Stomach (tissue), 9 donors: ENCODE results near the gene GLB1L3. TPM values are rescaled to one million over a fixed set of nuclear protein-coding genes. Genes with fewer than 3 reads are reported as not detected.

Source experiments
- DNase-seq, 2 donors: peaks; one replicate each; pipeline versions ENCODE4 v3.0.0 to v3.0.0-alpha.2; 2013 to 2019
- H3K27ac ChIP-seq, 5 donors: fragments of 200-600 bp in 4 of 5; sonication (generic) in 4 of 5; one replicate each; pipeline ENCODE4 v1.5.1; 2013 to 2019; ENCODE audit warnings: mild to moderate bottlenecking in 1 of 5, moderate library complexity in 1 of 5
- H3K27me3 ChIP-seq, 3 donors: fragments of 200-600 bp; sonication (generic); one replicate each; pipeline ENCODE4 v1.5.1; 2017 to 2019; ENCODE audit warnings: mixed run types in 1 of 3
- H3K36me3 ChIP-seq, 4 donors: fragments of 200-600 bp; sonication (generic); 1 replicate in 3 of 4; 2 replicates in 1 of 4; pipeline ENCODE4 v1.5.1; 2016 to 2019
- H3K4me1 ChIP-seq, 4 donors: fragments of 200-600 bp; sonication (generic); one replicate each; pipeline ENCODE4 v1.5.1; 2016 to 2019
- H3K4me3 ChIP-seq, 4 donors: fragments of 200-600 bp; sonication (generic) in 3 of 4; one replicate each; pipeline ENCODE4 v1.5.1; 2016 to 2019; ENCODE audit warnings: mild to moderate bottlenecking in 1 of 4
- H3K9me3 ChIP-seq, 4 donors: fragments of 200-600 bp; sonication (generic); one replicate each; pipeline ENCODE4 v1.5.1; 2016 to 2019
- CTCF ChIP-seq, 7 experiments: fragments of 450-650 bp in 4 of 7; fragments of 200-600 bp in 3 of 7; sonication (generic) in 3 of 7; IDR thresholded peaks; one replicate each; pipeline ENCODE4 v1.5.1; 2016 to 2019; ENCODE audit warnings: antibody characterized with exemption in 7 of 7, control low read depth in 2 of 7, mild to moderate bottlenecking in 1 of 7
- EP300 ChIP-seq: sonication (generic); formaldehyde crosslinking; IDR thresholded peaks from one replicate; pipeline ENCODE4 v1.6.1; 2017; ENCODE audit warnings: antibody characterized with exemption
- POLR2A ChIP-seq, 4 donors: fragments of 450-650 bp; IDR thresholded peaks; one replicate each; pipeline ENCODE4 v1.6.1; 2016; ENCODE audit warnings: antibody characterized with exemption in 4 of 4, control low read depth in 2 of 4, mild to moderate bottlenecking in 1 of 4, moderate library complexity in 1 of 4
- POLR2AphosphoS5 ChIP-seq, 3 donors: sonication (generic); formaldehyde crosslinking; IDR thresholded peaks; one replicate each; pipeline ENCODE4 v1.6.1; 2016; ENCODE audit warnings: antibody characterized with exemption in 3 of 3
- WGBS, 5 donors: extraction: QIAGEN DNeasy Blood & Tissue Kit in 3 of 5; methylation state at CpG; one replicate each; pipeline versions ENCODE4 v1.1.5 to v1.1.7; 2013 to 2018; 5-methylcytosine and 5-hydroxymethylcytosine counted together
- intact Hi-C: fragments of 100-400 bp; cut with DNase I; formaldehyde crosslinking; loops from one replicate; pipeline ENCODE4 v1.15.1; 2023; ENCODE audit warnings: low total_unique reads
- polyA plus RNA-seq, 3 donors: library from polyadenylated mRNA; stranded (reverse); fragments of 200-250 nt; gene quantifications; one replicate each; pipeline ENCODE4 v1.2.3, GENCODE V29; 2013
- total RNA-seq, 5 donors: library from RNA; depleted of rRNA; stranded (reverse); fragments of >200 nt; gene quantifications; one replicate each; pipeline versions ENCODE4 v1.1.0 to v1.2.3, GENCODE V29; 2014 to 2016
- donor health status: healthy with polysubstance abuse.
- donor health status: Bipolar disorder and iron deficiency.
- donor health status: healthy.

Gene GLB1L3
- total and polyA plus RNA-seq, 8 donors = 0.08 TPM; not detected in 7

GRCh38 chr11:134242376-134242775 is 33.8 kb upstream of the GLB1L3 start:
- 77 to 92% (median 85%) methylated on average over 9 of the region's 9 CpGs for WGBS, 5 donors
- no peak for TF ChIP-seq CTCF (IDR thresholded peaks at IDR 0.05)
- no peak for TF ChIP-seq POLR2AphosphoS5 (IDR thresholded peaks at IDR 0.05)
- no peak for TF ChIP-seq EP300
- TF ChIP-seq POLR2A (IDR thresholded peaks at IDR 0.05) = no peak
- intact Hi-C loops = no loop called here
- Histone ChIP-seq H3K4me3 (no peak overlapping the region), H3K9me3 (no peaks in the 10 kb centered on the region), H3K27me3 (no peaks in the 10 kb centered on the region), H3K4me1 (no peaks in the 10 kb centered on the region), H3K27ac (no peak overlapping the region), H3K36me3 (peaks cover 63 to 100% (median 99%) of the 10 kb centered on the region in 4 donors)
- DNase-seq = no peak

DNA sequence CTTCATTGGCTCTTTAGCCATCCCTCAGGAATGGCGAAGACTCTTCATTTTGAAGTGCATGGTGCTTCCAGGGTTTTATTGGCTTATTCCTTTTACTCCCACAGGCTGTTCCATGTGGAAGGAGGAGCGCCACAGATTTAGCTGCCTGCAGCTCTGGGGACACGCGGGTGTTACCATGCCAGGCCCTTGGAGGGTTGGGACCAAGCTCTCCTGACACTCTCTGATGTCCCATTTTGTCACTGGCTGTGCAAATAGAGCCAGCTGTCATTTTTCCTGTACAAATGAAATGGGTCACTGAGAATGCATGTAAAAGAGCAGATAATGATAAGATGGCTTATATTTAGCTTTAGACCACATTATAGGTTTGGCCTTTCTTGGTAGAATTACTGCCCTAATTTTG is 32.3 kb upstream of the GLB1L3 start:
- TF ChIP-seq EP300 = no peak
- no peak overlapping the region for H3K27ac ChIP-seq
- intact Hi-C loops = no loop called here
- H3K9me3 ChIP-seq = no peaks in the 10 kb centered on the region
- H3K4me1 ChIP-seq = no peaks in the 10 kb centered on the region
- no peak overlapping the region for H3K4me3 ChIP-seq
- H3K36me3 ChIP-seq = peaks cover 75 to 100% (median 100%) of the 10 kb centered on the region in 4 donors
- DNase-seq = no peak
- H3K27me3 ChIP-seq = no peaks in the 10 kb centered on the region
- 84 to 100% (median 91%) methylated on average over 4 of the region's 4 CpGs for WGBS, 5 donors

GRCh38 chr11:134244593-134244992 is 31.6 kb upstream of the GLB1L3 start:
- peaks cover 74 to 100% (median 100%) of the 10 kb centered on the region in 4 donors for H3K36me3 ChIP-seq

DNA sequence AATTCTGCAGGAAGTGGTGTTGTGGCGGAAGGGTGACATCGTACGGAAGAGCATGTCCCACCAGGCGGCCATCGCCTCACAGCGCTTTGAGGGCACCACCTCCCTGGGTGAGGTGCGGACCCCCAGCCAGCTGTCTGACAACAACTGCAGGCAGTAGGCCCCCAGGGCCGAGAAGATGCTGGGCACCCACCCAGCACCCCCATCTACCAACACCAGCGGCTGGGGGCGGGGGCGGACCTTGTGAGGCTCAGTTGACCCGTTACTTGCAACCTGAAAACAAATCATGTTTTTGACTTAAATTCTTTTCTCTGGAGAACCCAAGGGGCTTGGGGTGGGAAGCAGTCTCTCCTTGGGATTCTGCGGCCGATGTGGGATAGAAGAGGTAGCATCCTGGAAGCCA is 30.7 kb upstream of the GLB1L3 start:
- no peaks in the 10 kb centered on the region for H3K9me3 ChIP-seq
- no peak for DNase-seq
- no peak overlapping the region for H3K27ac ChIP-seq
- no peak for TF ChIP-seq POLR2AphosphoS5 (IDR thresholded peaks at IDR 0.05)
- TF ChIP-seq EP300 = no peak
- TF ChIP-seq POLR2A (IDR thresholded peaks at IDR 0.05) = no peak
- no peak for TF ChIP-seq CTCF (IDR thresholded peaks at IDR 0.05)
- no peak overlapping the region for H3K4me3 ChIP-seq
- H3K4me1 ChIP-seq = no peaks in the 10 kb centered on the region
- H3K36me3 ChIP-seq = peaks cover 74 to 100% (median 100%) of the 10 kb centered on the region in 4 donors
- intact Hi-C loops = no loop called here
- WGBS, 5 donors = 90 to 94% (median 93%) methylated on average over 14 of the region's 14 CpGs
- H3K27me3 ChIP-seq = no peaks in the 10 kb centered on the region

More at GRCh38 chr11:134244593-134244992, 31.6 kb upstream of the GLB1L3 start:
- Histone ChIP-seq H3K4me3 (no peak overlapping the region), H3K4me1 (no peaks in the 10 kb centered on the region), H3K9me3 (no peaks in the 10 kb centered on the region), H3K27me3 (no peaks in the 10 kb centered on the region), H3K27ac (no peak overlapping the region)
- intact Hi-C loops = no loop called here
- DNase-seq = peak in 1 of 2 donors; percentile 41
- TF ChIP-seq CTCF (IDR thresholded peaks at IDR 0.05) = peak in 4 of 7 experiments; percentile 29 to 37 (median 34)
- no peak for TF ChIP-seq EP300
- no peak for TF ChIP-seq POLR2AphosphoS5 (IDR thresholded peaks at IDR 0.05)
- TF ChIP-seq POLR2A (IDR thresholded peaks at IDR 0.05) = no peak
- WGBS, 5 donors = 44 to 59% (median 55%) methylated on average over 4 to 7 of the region's 7 CpGs

DNA sequence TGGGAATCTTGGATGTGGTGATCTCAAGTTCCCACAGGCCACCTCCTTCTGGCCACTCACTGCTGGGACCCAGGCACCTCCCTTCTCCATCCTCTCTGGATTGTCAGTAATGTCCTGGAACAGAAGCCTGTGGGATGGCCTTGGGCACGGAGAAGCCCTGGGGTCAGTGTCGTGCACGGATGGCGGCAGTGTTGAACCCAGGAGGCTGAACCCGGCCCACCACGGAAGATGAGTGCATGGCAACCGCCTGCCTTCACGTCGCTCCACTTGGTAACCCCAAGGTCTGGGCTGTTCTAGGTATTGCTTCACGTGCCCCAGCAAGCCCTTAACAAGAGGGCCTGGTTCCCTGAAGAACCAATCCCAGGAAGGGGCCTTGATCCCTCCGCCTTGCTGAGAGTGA is 30.1 kb upstream of the GLB1L3 start:
- H3K4me1 ChIP-seq = no peaks in the 10 kb centered on the region
- intact Hi-C loops = no loop called here
- no peak for DNase-seq
- no peak overlapping the region for H3K4me3 ChIP-seq
- peaks cover 72 to 100% (median 100%) of the 10 kb centered on the region in 4 donors for H3K36me3 ChIP-seq
- no peaks in the 10 kb centered on the region for H3K9me3 ChIP-seq
- 83 to 96% (median 93%) methylated on average over 6 to 11 of the region's 11 CpGs for WGBS, 5 donors
- no peak for TF ChIP-seq POLR2AphosphoS5 (IDR thresholded peaks at IDR 0.05)
- no peak for TF ChIP-seq CTCF (IDR thresholded peaks at IDR 0.05)
- TF ChIP-seq EP300 = no peak
- no peak for TF ChIP-seq POLR2A (IDR thresholded peaks at IDR 0.05)
- no peaks in the 10 kb centered on the region for H3K27me3 ChIP-seq
- H3K27ac ChIP-seq = no peak overlapping the region
